Inflammatory macrophage (primary cell): Measurements from ENCODE around the gene DENND5B.
A peak's percentile ranks its signal among the peaks of the same experiment; 100 is the strongest.
"Not testable (repeated sequence)": the region's sequence is repeated elsewhere in the genome, so short reads cannot be mapped to it uniquely, and the experiment has no call there.

Source experiments
- DNase-seq, 2 donors: peaks; one replicate each; pipeline ENCODE4 v3.0.0-alpha.2; 2020 to 2022

Gene DENND5B

DNA sequence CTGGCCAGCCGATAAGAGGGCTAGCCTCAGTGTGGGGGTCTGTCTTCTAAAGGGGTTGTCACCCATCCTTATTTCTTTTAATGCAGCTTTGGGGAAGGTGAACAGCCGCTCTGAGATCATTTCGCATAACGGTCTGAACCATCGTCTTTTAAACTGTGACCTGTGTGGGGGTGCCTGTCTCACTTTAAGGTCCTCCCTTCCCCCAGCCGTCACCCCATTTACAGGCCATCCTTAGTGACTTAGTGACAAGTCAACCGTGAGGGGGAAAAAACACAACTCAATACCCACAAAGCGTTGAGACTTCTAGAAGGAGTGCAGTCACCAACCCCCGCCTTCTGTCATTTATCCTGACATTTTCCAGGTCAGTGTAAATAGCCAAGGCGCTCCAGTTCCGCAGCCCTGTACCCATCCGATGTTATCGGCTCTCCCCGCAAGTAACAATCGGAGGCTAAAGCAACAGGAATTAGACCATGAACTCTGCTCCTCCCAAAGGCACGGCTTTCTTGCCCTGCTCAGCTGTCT, 505 bp upstream of the DENND5B start:
- DNase-seq, result no peak

DNA sequence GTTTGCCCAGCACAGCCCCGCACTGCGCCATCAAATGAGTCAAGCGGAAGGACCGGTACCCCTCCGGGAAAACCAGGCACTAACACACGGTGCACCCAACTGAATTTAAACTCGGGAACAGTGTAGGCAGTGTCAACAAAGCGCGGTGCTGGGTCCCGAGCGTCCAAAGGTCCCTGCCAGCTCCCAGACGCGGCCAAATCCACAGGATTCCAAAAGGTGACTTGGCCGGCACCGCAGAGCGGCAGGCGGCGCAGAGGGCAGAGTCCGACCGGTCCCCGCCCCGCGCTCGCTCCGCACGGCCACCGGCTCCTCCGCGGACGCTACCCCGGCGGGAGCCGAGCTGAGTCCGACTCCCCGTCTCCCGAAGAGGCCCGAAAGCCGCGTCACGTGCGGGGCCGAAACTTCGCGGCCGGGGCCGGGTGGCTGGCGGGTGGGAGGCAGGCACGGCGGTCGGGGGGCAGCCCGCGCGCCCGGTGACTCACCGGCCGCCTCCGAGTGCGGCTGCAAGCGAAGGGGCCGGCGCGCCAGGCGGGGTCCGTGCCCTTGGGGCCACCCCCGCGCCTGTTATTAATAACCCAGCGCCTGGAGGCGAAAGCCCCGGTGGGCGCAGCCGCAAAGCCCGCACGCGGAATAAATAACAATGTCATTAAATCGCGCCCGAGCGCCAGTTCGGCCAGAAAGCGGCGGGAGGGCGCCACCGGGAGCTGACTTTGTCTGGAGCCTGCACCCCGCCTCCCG, 863 bp downstream of the DENND5B start:
- peak; percentile 58 to 65 for DNase-seq

DNA sequence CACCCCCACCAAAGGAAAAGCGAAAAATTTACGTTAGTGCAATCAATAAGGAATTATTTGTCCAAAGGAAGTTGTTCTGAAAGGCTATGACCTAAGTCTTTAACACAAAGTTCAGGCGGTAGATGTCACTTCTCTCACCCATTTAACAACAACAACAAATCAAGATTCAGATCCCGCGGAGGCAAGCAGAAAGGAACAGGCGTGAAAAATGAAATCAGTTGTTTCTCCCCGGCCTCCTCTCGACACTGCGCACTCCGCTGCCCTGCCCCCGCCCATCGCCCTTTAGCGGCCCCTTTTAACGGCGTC, 1.4 kb downstream of the DENND5B start:
- DNase-seq, result peak; percentile 36 to 49

DNA sequence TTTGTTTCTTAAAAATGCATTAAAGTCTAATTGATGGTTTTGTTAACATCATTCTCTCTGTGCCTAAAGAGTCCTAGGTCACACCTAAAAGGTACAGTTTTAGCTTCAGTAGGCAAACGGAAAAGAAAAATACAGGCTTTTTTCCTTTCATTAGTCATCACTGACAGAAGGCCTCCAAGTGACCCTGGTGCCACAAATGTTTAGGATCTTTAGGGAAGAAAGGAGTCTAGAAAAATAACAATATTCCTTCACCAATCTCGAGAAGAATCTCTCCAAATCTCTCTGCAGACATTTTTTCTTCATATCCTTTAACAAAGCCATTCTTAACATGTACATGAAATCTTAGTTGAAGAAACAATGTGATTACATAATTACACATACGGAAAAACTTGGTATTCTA, 2.0 kb downstream of the DENND5B start:
- DNase-seq, result no peak

DNA sequence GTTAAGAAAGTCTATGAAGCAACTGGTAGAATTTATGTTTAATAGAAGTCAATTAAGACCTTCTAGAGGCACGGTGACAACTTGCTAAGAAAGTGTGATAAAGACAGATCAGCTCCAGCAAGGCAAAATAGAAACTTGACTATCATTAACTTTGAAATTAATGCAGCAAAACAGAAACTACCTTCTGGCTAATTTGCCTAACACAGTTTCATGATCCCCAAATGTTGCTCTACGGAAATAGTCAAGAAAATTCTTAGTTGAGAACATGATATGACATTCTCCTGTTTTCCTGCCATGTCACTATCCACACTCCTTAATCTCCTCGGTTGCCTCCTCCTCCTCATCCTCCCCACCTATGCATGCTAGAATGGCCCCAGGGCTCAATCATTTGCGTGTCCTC, 4.2 kb downstream of the DENND5B start:
- no peak for DNase-seq

DNA sequence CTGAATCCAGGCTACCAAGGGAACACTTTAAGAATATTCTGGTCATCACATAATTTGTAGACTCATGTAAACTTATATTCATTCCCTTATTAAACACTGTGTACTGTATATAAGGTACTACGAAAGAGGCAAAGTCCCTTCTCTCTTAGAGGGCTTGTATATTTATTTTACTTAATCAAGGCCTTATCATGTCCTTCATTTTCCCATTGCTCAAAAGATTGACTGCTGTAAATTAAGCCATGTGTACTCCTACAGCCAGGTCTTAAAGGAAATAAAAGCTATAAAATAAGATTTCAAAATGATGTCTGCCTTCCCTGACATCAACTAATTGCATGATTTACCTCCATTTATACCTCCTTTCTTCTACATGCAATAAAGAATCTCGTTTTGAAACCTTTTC, 5.0 kb downstream of the DENND5B start:
- no peak for DNase-seq

DNA sequence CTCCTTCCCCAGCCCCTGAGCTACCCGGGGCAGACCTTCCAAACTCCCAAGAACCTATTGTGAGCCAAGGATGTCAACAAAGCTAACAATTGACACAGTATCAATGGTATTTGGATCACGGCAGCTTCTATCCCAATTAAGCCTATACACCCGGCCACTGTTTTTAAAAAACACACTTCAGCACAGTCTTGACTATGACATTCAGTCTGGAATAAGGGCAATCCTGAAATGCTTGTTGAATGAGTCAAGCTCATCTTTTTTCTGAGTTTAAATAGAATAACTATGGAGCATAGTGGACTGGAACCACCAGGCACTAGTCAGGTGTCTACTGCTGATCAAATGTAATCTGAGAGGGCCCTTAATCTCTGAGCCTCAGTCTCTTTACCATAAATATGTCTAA, 5.7 kb downstream of the DENND5B start:
- no peak for DNase-seq

DNA sequence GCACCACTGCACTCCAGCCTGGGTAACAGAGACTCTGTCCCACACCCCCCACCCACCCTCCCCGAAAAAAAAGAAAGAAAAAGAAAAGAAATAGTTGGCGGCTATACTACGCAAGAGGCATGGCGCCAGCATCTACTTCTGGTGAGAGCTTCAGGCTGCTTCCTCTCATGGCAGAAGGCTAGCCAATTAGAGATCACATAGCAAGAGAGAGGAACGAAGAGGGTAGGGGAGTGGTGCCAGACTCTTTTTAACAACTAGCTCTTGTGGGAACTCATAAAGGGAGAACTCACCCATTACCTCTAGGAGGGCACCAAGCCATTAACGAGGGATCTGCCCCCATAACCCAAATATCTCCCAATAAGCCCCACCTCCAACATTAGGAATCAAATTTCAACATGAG, 6.2 kb downstream of the DENND5B start:
- DNase-seq, result no peak

DNA sequence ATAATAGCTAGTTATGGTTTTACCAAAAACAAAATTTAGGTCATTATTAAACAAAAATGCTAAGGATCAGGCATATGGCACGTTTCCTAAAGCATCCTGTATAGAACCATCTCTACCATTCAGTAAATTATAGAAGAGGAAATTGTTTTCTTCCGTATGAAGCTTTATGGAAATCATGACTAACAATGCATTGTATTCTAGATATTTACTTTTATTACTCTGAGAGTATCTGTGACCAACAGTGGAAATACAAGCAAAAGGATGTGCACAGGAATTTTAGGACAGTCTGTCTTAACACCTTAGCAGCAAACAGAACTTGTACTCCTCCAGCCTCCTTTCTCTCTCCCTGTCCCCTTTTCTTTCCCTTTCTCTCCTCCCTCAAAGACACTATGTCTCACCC, 7.1 kb downstream of the DENND5B start:
- no peak for DNase-seq

DNA sequence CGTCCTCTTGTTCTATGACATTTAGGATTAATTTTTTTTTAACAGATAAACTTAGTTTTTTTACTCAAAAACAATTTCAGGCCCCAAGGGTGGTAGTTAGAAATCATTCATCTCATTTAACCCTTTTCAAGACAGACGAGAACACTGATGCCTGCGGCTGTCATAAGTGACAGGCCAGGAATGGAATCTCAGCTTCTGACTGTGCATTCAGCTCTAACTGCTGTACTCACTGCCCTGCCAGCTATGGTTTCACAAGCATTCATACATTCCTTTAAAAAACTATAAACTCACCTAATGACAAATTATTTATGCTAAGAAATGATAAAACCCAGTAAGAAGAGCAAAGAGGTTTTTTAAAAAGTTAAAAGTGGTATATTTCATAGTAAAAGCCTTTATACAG, 8.8 kb downstream of the DENND5B start:
- DNase-seq, result no peak

DNA sequence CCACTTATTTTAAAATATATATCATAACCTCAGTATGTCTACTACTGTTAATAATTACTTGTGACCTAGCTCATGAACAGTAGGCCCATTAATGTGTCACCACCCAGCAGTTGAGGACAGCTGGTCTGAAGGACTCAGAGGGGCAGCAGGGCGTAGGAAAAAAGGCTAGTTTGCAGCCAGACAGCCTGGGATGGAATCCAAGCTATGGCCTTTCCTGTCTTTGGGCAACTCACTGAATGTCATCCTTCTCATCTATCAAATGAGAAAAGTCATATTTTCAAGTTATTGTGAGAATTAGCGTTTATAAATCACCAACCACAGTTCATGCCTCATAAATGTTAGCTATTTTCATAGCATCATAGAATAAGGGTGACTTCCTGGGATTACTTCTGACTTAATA, 12.3 kb downstream of the DENND5B start:
- DNase-seq, result no peak

DNA sequence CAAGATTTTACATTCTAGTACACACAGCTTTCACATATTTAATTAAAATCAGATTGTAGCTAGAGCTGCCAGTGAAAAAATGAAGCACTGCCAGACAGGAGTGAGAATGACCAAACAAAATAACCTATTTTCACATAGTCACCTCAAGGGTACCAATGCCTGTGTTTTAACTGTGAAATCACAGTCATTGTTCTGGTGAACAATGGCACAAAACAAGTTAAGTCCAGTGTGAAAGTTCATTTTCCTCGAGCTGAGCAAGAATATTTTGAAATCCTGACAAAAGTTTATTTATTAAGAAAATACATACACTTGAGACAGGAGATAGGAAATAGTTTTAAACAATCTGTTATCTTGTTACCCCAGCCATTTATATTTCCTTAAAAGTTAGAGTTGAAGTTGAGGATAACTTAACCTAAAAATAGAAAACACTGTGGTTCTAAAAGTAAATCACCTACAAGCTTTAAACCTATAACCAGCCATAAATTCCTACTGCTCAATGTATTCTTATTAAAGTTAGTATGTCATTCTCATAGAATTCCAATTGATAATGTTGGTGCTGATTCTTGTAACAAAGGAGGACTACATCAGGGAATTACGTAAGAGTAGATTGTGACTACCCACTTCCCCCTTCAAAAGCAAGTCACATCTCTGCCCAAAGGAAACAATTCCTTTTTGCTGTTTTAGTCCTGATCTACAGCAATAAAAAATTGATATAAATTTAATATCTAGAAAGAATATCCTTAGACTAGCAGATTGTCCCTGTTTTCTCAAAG, 15.9 kb downstream of the DENND5B start:
- DNase-seq, result peak; percentile 31 to 48

DNA sequence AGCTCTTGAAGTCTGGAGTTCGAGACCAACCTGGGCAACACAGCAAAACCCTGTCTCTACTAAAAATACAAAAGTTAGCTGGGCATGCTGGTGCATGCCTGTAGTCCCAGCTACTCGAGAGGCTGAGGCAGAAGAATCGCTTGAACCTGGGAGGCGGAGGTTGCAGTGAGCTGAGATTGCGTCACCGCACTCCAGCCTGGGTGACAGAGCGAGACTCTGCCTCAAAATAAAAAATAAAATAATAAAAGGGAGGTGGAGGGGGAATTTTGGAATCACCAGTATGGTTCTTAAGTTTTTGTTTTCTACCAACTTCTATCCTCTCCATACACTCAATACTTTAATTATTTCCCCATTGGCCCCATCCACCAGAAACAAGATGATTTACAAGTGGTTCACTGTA, 16.6 kb downstream of the DENND5B start:
- not testable (repeated sequence) for DNase-seq

DNA sequence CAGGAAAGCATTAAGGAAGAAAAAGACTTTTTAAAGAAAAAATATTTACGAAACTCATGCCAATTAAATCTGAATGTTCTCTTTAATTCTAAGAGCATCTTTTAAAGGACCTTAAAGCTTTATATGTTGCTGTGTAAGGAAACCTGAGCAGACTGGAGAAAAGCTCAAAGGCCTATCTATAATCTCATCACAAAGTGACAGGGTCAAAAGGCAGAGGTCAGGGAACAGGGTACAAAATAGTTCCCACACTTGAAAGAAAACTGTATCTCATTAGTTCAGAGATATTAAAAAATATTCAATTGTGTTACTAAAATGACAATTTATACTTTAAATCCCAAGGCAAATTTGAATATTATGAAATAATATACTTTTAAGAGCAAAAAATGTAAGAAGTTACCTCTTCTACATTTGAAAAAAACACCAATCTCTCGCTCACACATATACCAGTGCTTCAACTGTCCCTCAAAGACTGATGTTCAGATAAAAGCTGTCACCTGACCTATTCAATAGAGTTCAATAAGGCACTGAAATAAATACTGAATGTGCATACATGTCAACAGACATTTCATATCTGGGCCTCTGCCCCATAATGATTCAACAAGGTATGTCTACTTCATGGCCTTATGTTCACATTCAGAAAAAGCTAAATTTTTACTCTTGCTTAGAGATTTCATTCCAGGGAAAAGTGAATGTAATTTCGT, 17.9 kb downstream of the DENND5B start:
- no peak for DNase-seq

DNA sequence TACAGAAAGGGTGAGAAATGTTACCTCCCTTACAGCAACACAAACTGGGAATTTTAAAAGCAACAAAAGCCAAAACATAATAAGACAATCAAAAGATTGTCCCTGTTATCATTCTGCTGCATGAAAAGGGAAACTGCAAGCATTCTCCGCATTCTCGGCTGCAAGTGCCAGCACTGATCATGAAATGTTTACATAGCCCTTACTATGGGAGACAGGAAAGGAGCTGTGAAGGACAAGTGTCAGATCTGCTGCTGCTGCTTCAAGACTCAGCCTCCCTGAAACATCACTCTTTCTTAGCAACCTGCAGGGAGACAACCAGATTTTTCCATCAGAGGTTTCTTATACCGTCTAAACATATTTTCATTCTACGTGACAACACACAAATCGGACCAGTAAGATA, 20.1 kb downstream of the DENND5B start:
- DNase-seq, result no peak

DNA sequence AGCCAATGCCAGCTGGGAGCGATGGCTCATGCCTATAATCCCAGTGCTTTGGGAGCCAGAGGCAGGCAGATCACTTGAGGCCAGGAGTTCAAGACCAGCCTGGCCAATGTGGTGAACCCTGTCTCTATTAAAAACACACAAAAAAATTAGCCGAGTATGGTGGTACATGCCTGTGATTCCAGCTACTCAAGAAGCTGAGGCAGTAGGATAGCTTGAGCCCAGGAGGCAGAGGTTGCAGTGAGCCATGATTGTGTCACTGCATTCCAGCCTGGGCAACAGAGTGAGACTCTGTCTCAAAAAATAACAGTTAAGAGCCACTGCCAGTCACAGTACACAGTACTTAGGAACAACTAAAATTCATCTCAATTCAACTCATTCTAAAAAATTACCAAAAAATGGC, 21.4 kb downstream of the DENND5B start:
- DNase-seq, result not testable (repeated sequence)

DNA sequence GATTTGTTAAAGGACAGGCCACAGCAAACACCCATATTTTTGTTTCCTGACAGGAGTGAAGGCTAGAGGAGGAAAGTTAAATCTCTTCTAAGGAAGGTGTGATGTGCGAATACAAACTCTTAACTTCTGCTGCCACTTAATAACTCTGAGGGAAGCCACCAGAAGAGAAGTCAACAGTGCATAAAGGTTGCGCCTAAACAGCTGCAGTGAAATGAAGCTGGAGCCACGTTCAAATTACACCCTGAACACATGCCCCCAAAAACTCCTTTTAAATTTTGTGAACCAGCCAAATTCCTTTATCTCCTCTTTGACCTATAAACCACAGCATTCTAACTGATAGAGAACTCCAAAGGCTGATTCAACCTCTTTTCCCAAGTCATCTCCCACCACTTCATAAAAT, 22.4 kb downstream of the DENND5B start:
- DNase-seq, result no peak

DNA sequence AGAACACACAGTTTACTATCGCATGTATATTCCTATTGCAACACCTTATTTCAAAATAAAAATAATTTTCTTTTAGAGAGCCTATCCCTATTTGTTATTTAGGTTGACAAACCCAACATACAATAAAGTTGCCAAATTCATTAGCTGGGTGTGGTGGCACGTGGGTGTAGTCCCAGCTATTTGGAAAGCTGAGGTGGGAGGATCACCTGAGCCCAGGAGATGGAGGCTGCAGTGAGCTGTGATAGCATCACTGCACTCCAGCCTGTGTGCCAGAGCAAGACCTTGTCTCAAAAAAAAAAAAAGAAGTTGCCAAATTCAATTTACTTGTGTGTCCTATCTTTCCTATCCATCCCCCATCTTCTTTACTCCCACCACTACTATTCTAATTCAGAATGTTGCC, 23.9 kb downstream of the DENND5B start:
- no peak for DNase-seq

DNA sequence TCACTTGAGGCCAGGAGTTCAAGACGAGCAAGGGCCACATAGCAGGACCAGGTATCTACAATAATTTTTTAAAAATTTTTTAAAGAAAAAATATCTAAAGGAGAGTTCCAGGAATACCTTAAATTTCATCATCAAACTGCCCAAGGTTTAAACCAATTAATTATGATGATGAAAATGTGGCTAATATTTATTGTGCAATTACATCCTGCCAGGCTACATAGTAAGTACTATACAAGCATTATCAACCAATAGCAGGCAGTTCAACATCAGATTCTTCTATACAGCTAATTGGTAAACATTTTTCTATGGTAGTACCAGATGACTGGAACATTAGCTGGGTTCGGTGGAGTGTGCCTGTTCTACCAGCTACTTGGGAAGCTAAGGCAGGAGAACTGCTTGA, 24.4 kb downstream of the DENND5B start:
- DNase-seq, result no peak

DNA sequence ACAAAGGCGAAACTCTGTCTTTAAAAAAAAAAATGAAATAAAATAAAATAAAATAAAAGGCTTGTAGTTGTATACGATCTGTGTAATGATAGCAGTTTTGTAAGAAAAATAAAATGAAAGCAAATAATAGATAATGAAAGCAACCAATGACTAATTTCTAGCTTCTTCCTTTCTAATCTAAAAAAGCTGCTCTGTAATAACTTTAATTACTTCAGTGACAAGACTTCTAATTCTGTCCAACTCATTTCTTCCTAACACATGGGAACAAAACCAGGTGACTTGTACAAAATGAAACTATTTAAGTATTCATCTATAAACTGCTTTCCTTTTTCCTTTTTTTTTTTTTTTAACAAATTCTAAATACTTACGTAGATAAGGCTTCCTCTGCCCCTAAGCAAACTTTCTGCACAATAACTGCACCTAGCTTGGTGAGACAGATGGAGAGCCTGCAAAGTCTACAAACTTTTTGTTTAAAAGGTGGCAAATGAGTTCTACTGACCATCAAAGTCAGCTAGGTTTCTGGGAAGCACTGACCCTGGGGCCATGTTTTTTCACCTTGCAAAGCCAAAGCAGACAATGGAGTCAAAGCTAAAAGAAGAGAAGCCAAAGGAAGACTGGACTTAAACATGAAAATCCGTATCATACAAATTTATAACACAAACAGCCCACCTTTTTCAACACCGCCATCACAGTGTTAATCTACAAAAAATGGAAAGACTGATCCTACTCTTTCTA, 28.2 kb downstream of the DENND5B start:
- no peak for DNase-seq

DNA sequence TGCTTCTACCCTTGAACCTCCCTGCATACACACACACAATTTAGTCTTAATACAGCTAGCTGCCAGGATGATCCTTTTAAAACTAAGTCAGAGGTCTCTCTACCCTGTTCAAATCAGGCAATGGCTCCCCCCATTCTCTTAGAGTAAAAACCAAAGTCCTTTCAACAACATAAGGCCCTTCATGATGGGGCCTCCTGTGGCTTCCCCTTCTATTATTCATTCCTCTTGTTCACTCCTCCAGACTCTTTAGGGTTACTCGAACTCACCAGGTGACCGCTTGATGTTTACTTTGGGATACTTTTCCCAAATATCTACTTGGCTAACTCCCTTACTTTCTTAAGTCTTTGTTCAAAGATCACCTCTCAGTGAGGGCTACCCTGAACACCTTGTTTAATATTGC, 30.4 kb downstream of the DENND5B start:
- no peak for DNase-seq

DNA sequence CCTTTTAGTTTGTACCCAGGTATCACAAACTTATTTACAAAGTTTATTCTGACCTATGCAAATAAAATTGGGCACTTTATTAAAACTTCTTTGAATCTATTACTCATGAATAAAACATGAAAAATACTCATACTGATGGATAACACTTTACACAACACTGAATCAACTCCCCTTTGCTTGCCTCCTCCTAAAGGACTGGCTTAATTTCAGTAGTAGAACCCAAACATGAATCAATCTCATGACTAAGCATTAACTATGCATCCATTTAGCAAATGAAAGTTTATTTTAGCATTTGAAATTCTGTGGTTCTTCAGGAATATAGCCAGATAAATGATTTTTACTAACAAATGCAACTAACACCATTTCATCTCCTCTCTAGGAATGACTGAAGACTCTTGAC, 32.4 kb downstream of the DENND5B start:
- no peak for DNase-seq

DNA sequence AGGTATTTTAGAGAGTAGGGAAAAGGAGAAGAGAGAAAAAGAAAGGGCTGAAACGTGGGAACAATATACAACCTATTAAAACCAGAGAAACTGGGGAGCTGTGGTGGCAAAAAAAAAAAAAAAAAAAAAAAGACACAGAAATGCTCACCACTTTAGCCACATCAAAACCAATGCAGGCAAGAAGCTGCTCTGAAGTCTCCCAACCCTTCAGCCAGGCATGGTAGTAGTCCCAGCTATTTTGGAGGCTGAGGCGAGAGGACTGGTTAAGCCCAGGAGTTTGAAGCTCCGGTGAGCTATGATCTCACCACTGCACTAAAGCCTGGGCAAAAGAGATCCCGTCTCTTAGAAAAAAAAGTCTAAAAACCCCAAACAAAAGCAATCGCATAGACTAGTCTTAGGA, 33.2 kb downstream of the DENND5B start:
- DNase-seq, result no peak
